ENCODE measurements around the gene NCR2.

NCR2 gene

DNA sequence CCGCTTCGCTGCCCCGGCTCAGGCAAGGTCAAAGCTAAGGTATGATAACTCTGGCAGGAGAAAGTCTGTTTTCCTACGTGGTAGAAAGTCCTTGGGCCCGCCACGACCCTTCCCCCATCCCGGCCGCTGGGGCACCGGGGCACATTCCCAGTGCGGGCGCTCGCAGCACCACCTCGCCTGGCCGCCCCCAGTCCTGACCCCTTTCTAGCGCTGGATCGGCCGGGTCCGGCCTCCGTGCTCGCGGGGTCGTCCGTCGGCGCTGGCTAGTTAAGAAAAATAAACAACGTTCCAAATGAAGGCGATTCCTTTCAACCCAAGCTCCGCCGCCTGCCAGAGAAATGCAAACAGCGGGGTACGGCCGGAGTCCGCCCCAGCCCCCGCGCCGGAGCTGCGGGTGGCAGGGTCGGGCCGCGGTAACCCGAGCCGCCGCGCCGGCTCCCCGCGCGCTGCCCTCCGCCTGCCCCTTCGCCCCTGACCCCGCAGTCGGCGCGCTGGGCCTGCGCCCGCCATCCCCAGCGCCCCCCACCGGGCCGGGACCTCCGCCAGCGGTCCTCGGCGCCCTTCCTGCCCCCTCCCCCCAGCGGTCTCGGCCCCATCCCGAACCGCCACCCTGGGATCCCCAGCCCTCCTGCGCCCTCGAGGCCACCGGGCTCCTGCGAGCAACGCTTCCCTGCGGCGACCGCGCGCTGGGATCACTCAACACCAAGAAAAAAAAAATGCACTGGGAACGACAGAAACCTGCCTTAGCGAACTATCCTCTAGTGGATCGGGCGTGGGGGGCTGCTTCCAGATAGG, 37.6 kb downstream of the NCR2 start:
- no peaks in the 10 kb centered on the region for H3K36me3 ChIP-seq
- no peak for DNase-seq
- H3K27me3 ChIP-seq (ENCODE audit: insufficient read depth, low read depth, severe bottlenecking), result peaks cover 81% of the 10 kb centered on the region
- H3K27ac ChIP-seq, result no peak overlapping the region
- H3K4me3 ChIP-seq (ENCODE audit: low read depth, low read length), result peak overlapping the region; percentile 37
- no peak for TF ChIP-seq CTCF (IDR thresholded peaks at IDR 0.05; ENCODE audit: low read depth, low read length)
- no peaks in the 10 kb centered on the region for H3K9me3 ChIP-seq (ENCODE audit: severe bottlenecking)

- no peaks in the 10 kb centered on the region for H3K9me3 ChIP-seq (ENCODE audit: severe bottlenecking)
- TF ChIP-seq CTCF (IDR thresholded peaks at IDR 0.05; ENCODE audit: low read depth, low read length), result no peak
- peaks cover 81% of the 10 kb centered on the region for H3K27me3 ChIP-seq (ENCODE audit: insufficient read depth, low read depth, severe bottlenecking)
- H3K4me3 ChIP-seq (ENCODE audit: low read depth, low read length), result peak overlapping the region; percentile 36
- no peak for DNase-seq
- H3K27ac ChIP-seq, result no peak overlapping the region
- H3K36me3 ChIP-seq, result no peaks in the 10 kb centered on the region
Observed at GRCh38 chr6:41373627-41373918, 38.2 kb downstream of the NCR2 start.

GRCh38 chr6:41373919-41374617, 38.7 kb downstream of the NCR2 start:
- Histone ChIP-seq H3K9me3 (ENCODE audit: severe bottlenecking) (no peaks in the 10 kb centered on the region), H3K36me3 (no peaks in the 10 kb centered on the region), H3K27ac (no peak overlapping the region), H3K4me3 (ENCODE audit: low read depth, low read length) (peak overlapping the region; percentile 36), H3K27me3 (ENCODE audit: insufficient read depth, low read depth, severe bottlenecking) (peaks cover 81% of the 10 kb centered on the region)
- 0 out of 2 replicates have a peak, but pooled peaks have one; percentile 17 for TF ChIP-seq CTCF (IDR thresholded peaks at IDR 0.05; ENCODE audit: low read depth, low read length)
- DNase-seq, result peak; percentile 66

DNA sequence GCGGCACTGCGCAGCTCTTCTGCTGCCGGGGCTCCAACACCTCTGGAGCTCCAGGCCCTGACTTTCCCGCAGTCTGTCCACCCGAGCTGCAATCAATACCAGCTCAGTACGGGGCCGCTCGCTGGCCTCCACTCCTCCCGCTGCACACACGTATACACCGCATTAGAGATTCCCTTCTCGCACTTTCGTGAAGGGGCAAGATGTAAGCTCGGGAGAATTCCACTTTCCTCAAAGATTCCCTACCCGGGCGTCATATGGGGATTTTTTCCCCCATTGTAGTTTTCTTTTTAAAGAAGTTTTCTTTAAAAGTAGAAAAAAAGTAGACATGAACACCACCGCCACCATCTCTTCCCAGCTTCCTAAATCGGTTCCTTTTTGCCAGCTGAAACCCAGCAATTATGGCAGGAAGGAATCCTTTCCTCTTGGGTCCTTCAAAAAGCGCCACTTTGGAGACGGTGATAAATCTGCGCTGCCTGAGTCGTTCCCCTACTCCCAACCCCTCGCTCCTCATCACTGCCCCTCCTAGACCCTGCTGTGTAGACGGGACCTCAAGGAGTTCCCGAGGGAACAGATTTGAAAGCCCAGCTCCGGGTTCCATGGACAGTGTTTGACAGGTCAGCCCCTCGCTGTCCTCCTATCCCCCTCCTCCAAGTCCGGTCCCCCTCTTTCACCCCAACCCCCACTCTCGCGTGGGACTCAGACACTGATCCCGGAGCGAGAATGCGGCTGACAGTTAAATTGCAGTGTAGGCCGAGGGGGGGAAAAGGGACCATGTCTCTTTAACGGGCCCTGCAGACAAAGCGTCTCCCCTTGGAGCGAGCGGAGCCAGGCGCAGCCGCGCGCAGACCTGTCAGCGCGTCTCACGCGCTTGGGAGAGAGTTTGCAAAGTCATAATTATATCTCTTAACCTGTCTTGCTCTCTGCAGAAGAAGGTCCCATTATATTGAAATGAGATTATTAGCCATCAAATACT, 39.5 kb downstream of the NCR2 start:
- Histone ChIP-seq H3K27me3 (ENCODE audit: insufficient read depth, low read depth, severe bottlenecking) (peaks cover 72% of the 10 kb centered on the region), H3K27ac (no peak overlapping the region), H3K9me3 (ENCODE audit: severe bottlenecking) (no peaks in the 10 kb centered on the region), H3K4me3 (ENCODE audit: low read depth, low read length) (peak overlapping the region; percentile 36), H3K36me3 (no peaks in the 10 kb centered on the region)
- peak; percentile 44 for DNase-seq
- TF ChIP-seq CTCF (IDR thresholded peaks at IDR 0.05; ENCODE audit: low read depth, low read length), result no peak

- Histone ChIP-seq H3K27me3 (ENCODE audit: insufficient read depth, low read depth, severe bottlenecking) (peaks cover 70% of the 10 kb centered on the region), H3K9me3 (ENCODE audit: severe bottlenecking) (no peaks in the 10 kb centered on the region), H3K4me3 (ENCODE audit: low read depth, low read length) (peak overlapping the region; percentile 36), H3K36me3 (no peaks in the 10 kb centered on the region), H3K27ac (no peak overlapping the region)
- TF ChIP-seq CTCF (IDR thresholded peaks at IDR 0.05; ENCODE audit: low read depth, low read length), result no peak
- DNase-seq, result peak; percentile 45
Observed at GRCh38 chr6:41375598-41376151, 40.3 kb downstream of the NCR2 start.
